GM12874 (cell line): Measurements from ENCODE around the gene KRT32.

ENCODE experiments used
- CTCF ChIP-seq: IDR thresholded peaks from 2 replicates; pipeline ENCODE4 v1.5.1; 2011; ENCODE audit warnings: low read depth, mild to moderate bottlenecking, control low read depth, low read length, moderate library complexity; ENCODE audit not compliant: insufficient read depth

Gene KRT32

GRCh38 chr17:41510251-41511065, 43.3 kb upstream of the KRT32 start:
- TF ChIP-seq CTCF = no peak

- no peak for TF ChIP-seq CTCF
These were observed 40.2 kb upstream of the KRT32 start for GRCh38 chr17:41507315-41507880.

GRCh38 chr17:41505809-41506767, 38.9 kb upstream of the KRT32 start:
- TF ChIP-seq CTCF = no peak

- TF ChIP-seq CTCF = no peak
These were observed 38.0 kb upstream of the KRT32 start, which contains the start of gene KRT13 for GRCh38 chr17:41505007-41505808. Gene KRT13 (minus strand): TSS chr17:41505612. CDS start chr17:41505550, 62 bp downstream.

GRCh38 chr17:41504246-41504977, 37.2 kb upstream of the KRT32 start:
- no peak for TF ChIP-seq CTCF

GRCh38 chr17:41503202-41503601, 36.0 kb upstream of the KRT32 start:
- TF ChIP-seq CTCF = no peak
